Fibroblast of the aortic adventitia (primary cell): ENCODE results near the gene RUNDC3A. TPM values are rescaled to one million over a fixed set of nuclear protein-coding genes. Genes with fewer than 3 reads are reported as not detected.

Experiments
- DNase-seq: peaks from one replicate; pipeline ENCODE4 v3.0.0-alpha.2; 2010; ENCODE audit warnings: low read depth
- H3K4me3 ChIP-seq: 2 replicates; pipeline ENCODE4 v1.5.1; 2011; ENCODE audit warnings: low read depth, mild to moderate bottlenecking, control low read depth, low read length, moderate library complexity
- total RNA-seq: library from RNA; depleted of rRNA; stranded (reverse); fragments of >200 nt; gene quantifications from 2 replicates; pipeline ENCODE4 v1.2.3, GENCODE V29; 2012; ENCODE audit warnings: low replicate concordance
- TF ChIP-seq, protein P1 (sequence below): IDR thresholded peaks from 2 replicates; pipeline ENCODE4 v1.5.1; 2011; ENCODE audit warnings: mild to moderate bottlenecking, low read length, control low read depth, inconsistent platforms; ENCODE audit not compliant: insufficient read depth

Gene RUNDC3A
- not detected in 2 replicates for total RNA-seq

DNA sequence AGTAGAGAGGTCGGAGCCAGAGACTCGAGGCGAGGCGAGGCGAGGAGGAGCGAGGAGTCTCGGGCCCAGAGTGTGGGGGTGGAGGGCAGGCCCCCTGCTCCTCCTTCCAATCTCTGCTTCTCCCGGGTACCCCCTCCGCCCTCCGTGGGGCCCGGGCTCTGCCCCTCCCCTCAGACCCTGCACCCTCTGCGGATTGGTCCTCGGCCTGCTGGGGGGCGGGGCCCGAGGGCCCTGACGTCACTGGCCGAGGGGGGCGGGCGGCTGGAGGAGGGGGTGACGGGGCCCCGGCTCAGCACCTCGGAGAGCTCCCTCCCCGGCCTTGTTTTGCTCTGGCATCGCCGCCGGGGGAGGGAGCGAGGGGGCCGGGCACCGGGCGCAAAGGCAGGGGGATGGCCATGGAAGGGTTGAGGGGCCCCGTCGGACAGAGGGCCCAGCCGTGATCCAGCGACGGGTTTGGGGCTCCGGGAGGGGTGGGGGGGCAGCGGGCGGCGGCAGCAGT is at the start of gene RUNDC3A:
TSS of gene RUNDC3A (plus strand) at position 282 of the 499 bp plus-strand sequence. CDS start 232 bp downstream, outside the sequence.
- peak; percentile 70 for DNase-seq
- peak within 1 kb of the TSS; percentile 62 for H3K4me3 ChIP-seq
- TF ChIP-seq, protein P1, sequence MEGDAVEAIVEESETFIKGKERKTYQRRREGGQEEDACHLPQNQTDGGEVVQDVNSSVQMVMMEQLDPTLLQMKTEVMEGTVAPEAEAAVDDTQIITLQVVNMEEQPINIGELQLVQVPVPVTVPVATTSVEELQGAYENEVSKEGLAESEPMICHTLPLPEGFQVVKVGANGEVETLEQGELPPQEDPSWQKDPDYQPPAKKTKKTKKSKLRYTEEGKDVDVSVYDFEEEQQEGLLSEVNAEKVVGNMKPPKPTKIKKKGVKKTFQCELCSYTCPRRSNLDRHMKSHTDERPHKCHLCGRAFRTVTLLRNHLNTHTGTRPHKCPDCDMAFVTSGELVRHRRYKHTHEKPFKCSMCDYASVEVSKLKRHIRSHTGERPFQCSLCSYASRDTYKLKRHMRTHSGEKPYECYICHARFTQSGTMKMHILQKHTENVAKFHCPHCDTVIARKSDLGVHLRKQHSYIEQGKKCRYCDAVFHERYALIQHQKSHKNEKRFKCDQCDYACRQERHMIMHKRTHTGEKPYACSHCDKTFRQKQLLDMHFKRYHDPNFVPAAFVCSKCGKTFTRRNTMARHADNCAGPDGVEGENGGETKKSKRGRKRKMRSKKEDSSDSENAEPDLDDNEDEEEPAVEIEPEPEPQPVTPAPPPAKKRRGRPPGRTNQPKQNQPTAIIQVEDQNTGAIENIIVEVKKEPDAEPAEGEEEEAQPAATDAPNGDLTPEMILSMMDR = no peak

DNA sequence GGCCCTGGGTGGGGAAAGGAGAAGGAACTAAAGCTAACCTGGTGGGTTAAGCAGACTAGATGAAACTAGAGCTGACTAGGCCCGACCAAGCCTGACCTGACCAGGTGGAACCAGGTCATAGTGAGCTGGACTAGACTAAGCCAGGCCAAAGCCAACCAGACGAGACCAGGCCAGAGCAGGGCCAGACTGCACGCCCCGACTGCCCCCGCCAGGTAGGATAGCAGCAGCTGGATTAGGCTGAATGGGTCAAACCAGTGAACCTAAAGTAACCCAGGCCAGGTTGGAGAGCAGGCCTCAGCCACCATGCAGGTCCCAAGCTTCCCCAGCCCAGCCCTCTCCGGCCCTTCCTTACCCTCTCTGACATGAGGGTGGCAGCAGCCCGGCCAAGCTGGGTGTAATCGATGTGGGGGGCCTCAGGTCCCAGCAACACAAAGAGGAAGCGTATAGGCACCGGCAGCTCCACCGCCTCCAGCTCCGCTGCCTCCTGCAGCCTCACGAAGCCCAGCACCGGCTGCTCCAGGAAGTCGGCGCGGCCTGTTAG is 49.5 kb upstream of the RUNDC3A start:
- TF ChIP-seq, protein P1 = no peak
- no peak for DNase-seq
- H3K4me3 ChIP-seq = no peak overlapping the region

DNA sequence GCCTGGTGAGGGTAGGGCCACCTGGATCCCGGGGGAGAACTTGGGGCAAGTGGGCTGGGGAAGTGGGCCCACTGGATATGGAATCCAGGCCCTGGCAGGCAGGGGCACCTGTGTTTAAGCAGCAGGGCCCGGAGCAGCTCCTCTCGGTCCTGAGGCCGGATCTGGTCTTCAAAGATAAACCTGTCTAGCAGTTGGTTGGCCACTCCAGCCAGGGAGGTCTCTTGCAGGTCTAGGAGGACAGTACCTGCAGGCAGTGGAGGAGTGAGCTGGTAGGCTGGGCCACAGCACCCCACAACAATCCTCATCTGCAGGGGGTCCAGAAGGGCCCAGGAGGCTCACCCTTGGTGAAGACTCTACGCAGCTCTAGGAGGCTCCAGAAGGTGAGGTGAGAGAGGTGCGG is 48.1 kb upstream of the RUNDC3A start:
- TF ChIP-seq, protein P1 = no peak
- H3K4me3 ChIP-seq = no peak overlapping the region
- DNase-seq = no peak

DNA sequence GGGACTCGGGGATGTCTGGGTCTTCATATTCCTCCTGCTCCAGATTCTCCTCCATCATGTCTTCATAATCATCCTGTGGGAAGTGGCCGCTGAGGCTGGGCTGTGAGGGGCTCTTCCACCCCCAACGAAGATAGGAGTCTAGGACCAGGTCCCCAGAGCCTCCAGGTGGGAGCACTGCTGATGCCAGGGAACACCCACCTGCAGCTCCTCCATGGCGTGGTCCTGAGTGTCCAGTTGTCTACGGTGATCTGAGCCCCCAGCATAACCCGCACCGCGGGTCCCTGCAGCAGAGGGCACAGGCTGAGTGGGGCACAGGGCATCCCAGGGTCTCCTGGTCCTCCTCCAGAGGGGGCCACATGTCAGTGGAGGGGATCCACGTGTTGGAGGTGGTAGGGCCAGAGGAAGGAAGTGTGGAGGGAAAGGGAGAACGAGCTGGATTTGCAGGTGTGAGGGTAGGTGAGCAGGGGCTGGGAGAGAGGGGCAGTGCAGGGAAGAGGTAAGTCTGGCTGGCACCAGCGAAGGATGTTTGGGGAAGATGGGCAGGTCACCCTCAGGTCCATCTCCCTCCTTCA is 45.7 kb upstream of the RUNDC3A start:
- H3K4me3 ChIP-seq = no peak overlapping the region
- TF ChIP-seq, protein P1 = no peak
- DNase-seq = no peak

DNA sequence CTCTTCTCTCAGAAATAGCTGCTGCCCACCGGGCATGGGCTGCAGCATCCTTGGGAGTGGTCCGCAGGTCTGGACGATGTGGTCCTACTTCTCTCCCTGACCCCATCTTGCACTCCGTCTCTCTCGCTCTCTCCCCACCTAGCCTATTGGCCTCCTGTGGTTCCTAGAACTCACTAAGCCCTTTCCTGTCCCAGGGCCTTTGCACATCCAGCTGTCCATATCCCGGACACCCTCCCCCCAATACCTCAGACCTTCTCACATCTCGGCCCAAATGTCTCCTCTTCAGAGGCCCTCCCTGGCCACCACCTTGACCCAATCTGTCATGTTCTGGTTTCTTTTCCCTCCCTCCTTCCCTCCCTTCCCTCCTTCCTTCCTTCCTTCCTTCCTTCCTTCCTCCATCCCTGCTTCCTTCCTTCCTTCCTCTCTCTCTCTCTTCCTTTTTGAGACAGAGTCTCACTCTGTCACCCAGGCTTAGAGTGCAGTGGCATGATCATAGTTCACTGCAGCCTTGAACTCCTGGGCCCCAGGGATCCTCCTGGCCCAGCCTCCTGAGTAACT is 45.0 kb upstream of the RUNDC3A start:
- DNase-seq = no peak
- TF ChIP-seq, protein P1 = no peak
- H3K4me3 ChIP-seq = no peak overlapping the region

DNA sequence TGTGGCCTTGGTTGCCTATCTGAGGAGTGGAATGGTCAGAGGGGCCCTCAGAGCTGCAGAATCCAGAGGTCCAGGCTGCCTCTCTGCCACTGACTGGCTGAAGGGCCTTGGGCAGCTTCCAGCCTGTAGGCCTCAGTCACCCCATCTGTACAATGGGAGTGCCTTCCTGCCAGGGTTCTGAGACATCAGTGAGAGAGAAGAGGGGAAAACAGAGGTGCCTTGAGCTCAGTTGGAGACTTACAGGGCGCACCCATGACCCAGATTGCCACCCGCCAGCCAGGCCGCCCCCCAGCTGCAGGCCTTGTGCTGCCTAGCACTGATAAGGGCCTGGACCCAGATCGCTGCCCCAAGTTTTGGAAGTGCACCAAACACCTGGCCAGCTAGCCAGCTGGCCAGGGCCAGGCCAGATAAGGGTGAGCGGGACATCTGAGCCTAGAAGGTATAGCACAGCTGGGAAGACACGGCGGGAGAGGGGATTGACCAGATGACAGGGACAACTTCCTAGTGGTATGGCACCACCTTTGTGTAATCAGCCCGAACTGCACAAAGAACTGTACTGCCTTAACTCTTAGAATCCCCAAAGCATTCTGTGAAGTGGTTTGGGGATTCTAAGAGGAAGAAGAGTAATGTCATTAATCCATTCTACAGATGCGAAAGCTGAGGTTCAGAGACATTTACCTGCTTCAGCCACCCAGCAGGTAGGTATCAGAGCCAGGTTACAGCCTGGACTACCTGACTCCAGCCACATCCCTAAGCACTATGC is 41.8 kb upstream of the RUNDC3A start:
- DNase-seq = peak; percentile 14
- TF ChIP-seq, protein P1 = no peak
- no peak overlapping the region for H3K4me3 ChIP-seq
